Measurements from ENCODE around the gene BCR. TPM values are rescaled to one million over a fixed set of nuclear protein-coding genes. Genes with fewer than 3 reads are reported as not detected.

Gene BCR
- total RNA-seq, 2 donors from 2014 or later, result 102 to 172 TPM

DNA sequence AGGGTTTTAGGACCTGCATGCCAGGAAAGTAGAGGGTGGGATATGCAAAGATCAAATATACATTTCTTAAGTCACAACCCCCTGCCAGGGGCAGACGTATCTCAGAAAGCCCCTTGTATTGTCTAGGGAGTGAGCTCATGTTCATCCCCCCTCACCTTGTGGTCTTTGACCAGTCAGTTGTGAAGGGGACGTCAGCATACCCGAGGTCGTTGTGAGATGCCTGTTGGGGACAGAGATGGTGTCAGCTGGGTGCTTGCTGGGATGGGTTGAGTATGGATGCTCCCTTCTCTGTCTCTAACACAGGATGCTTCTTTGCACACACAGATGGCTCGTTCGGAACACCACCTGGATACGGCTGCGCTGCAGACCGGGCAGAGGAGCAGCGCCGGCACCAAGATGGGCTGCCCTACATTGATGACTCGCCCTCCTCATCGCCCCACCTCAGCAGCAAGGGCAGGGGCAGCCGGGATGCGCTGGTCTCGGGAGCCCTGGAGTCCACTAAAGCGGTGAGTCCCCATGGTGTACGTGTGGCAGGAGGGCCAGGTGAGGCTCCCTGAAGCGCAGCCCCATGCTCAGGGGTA is 73.3 kb downstream of the BCR start:
- no peak overlapping the region for H3K9ac ChIP-seq (ENCODE audit: extremely low read depth, low read length, poor library complexity, severe bottlenecking)
- Mint-ChIP-seq H3K27ac (no peak overlapping the region), H3K9me3 (no peaks in the 10 kb centered on the region), H3K27me3 (ENCODE audit: insufficient read depth) (no peaks in the 10 kb centered on the region), H3K4me1 (peaks cover 40% of the 10 kb centered on the region), H3K4me3 (no peak overlapping the region), H3K36me3 (ENCODE audit: low read depth) (peaks cover 33% of the 10 kb centered on the region)
- 94% methylated on average over 13 to 19 of the region's 19 CpGs for WGBS, 2 experiments (ENCODE audit: insufficient coverage in 1 of 2, insufficient read length in 1 of 2)
- TF ChIP-seq, protein P1, sequence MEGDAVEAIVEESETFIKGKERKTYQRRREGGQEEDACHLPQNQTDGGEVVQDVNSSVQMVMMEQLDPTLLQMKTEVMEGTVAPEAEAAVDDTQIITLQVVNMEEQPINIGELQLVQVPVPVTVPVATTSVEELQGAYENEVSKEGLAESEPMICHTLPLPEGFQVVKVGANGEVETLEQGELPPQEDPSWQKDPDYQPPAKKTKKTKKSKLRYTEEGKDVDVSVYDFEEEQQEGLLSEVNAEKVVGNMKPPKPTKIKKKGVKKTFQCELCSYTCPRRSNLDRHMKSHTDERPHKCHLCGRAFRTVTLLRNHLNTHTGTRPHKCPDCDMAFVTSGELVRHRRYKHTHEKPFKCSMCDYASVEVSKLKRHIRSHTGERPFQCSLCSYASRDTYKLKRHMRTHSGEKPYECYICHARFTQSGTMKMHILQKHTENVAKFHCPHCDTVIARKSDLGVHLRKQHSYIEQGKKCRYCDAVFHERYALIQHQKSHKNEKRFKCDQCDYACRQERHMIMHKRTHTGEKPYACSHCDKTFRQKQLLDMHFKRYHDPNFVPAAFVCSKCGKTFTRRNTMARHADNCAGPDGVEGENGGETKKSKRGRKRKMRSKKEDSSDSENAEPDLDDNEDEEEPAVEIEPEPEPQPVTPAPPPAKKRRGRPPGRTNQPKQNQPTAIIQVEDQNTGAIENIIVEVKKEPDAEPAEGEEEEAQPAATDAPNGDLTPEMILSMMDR (conservative IDR thresholded peaks at IDR 0.05), result no peak
- no peak overlapping the region for H3K4me3 ChIP-seq (ENCODE audit: low read length)
- no peaks in the 10 kb centered on the region for H3K9me3 ChIP-seq (ENCODE audit: control insufficient read depth, low read length)
- DNase-seq, result no peak
- H3K36me3 ChIP-seq (ENCODE audit: control insufficient read depth, insufficient read depth, low read length), result peaks cover 47% of the 10 kb centered on the region
- no peaks in the 10 kb centered on the region for H3K27me3 ChIP-seq (ENCODE audit: control insufficient read depth, insufficient read depth, low read length, poor library complexity, severe bottlenecking)
- H3K27ac ChIP-seq (ENCODE audit: low read depth, low read length), result no peak overlapping the region
- H3K4me1 ChIP-seq (ENCODE audit: control insufficient read depth, insufficient read depth, low read length), result peaks cover 26% of the 10 kb centered on the region

DNA sequence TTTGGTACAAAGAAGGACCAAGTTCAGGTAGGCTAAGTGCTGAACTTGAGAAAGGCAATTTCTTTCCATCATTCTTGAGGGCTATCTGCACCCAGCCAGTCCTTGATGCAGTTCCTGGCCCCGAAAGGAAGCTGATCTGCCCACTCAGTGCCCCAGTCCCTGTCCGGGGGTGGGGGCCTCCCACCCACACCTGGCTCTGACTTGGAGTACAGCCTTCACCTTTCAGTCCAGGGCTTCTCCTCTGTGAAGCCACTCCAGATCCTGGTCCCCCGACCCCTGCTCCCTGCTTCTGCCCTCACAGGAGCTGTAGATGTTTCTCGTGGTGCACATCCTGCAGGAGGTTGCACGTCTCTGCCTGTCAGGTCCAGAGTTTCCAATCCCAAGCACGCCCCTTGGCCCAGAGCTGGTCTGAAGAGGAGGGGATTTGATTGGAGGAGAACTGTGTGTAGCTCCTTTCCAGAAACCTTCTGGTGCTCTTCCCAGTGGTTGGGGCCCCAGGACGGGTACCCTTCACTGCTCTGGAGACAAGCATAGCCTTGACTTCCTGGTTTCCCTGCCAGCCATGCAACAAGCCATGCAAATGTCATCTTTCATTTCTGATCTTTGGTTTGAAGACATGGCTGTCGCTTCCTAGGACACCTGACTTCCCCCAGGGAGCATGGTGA is 75.3 kb downstream of the BCR start:
- H3K27me3 ChIP-seq (ENCODE audit: control insufficient read depth, insufficient read depth, low read length, poor library complexity, severe bottlenecking), result no peaks in the 10 kb centered on the region
- no peak overlapping the region for H3K4me3 ChIP-seq (ENCODE audit: low read length)
- Mint-ChIP-seq H3K4me3 (no peak overlapping the region), H3K27ac (no peak overlapping the region), H3K4me1 (peaks cover 34% of the 10 kb centered on the region), H3K27me3 (ENCODE audit: insufficient read depth) (no peaks in the 10 kb centered on the region), H3K9me3 (no peaks in the 10 kb centered on the region), H3K36me3 (ENCODE audit: low read depth) (peaks cover 42% of the 10 kb centered on the region)
- DNase-seq, result no peak
- TF ChIP-seq, protein P1 (conservative IDR thresholded peaks at IDR 0.05), result no peak
- H3K9ac ChIP-seq (ENCODE audit: extremely low read depth, low read length, poor library complexity, severe bottlenecking), result no peak overlapping the region
- H3K9me3 ChIP-seq (ENCODE audit: control insufficient read depth, low read length), result no peaks in the 10 kb centered on the region
- H3K27ac ChIP-seq (ENCODE audit: low read depth, low read length), result no peak overlapping the region
- 86 to 94% methylated on average over 5 to 8 of the region's 8 CpGs for WGBS, 2 experiments (ENCODE audit: insufficient coverage in 1 of 2, insufficient read length in 1 of 2)
- H3K4me1 ChIP-seq (ENCODE audit: control insufficient read depth, insufficient read depth, low read length), result peaks cover 11% of the 10 kb centered on the region
- H3K36me3 ChIP-seq (ENCODE audit: control insufficient read depth, insufficient read depth, low read length), result peaks cover 62% of the 10 kb centered on the region

DNA sequence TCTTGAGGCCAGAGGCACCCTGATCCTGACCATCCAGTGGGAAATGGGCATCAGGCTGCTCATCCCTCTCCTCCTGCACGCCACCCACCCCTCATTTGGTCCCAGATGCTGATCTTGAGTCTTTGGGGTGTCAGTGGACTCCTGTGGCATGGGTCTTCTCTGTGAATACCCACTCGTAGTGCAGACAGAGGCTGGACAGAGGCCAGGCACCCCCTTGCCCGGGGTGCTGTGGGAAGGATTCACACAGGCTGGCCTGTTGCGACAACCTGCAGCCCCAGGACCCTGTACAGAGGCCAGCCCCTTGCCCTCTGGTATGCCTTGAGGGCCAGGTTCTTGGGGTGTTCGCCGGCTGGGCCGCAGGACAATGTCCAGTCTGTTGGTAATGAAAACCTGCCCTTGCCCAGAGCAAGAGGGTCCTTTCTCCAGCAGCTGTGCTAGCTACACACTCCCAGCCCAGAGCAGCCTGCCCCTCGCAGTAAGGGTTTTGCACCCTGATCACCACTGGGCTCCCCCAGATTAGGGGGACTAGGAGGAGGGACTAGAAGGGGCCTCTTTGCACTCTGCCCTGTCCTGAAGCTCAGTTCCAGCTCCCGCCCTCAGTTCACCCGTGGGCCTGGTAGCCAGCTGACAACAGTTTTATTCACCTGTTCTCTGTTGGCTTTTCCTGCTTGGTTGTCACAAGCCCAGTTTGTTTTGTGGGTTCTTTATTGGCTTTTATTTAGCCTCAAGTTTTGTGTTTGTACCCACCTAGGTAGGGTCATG is 76.0 kb downstream of the BCR start:
- Mint-ChIP-seq H3K4me1 (peaks cover 31% of the 10 kb centered on the region), H3K27ac (no peak overlapping the region)

More for the DNA sequence above, 76.0 kb downstream of the BCR start:
- no peaks in the 10 kb centered on the region for H3K9me3 ChIP-seq (ENCODE audit: control insufficient read depth, low read length)
- peaks cover 3% of the 10 kb centered on the region for H3K4me1 ChIP-seq (ENCODE audit: control insufficient read depth, insufficient read depth, low read length)
- H3K9ac ChIP-seq (ENCODE audit: extremely low read depth, low read length, poor library complexity, severe bottlenecking), result no peak overlapping the region
- H3K4me3 Mint-ChIP-seq, result no peak overlapping the region
- peaks cover 69% of the 10 kb centered on the region for H3K36me3 ChIP-seq (ENCODE audit: control insufficient read depth, insufficient read depth, low read length)
- H3K4me3 ChIP-seq (ENCODE audit: low read length), result no peak overlapping the region
- H3K27me3 Mint-ChIP-seq (ENCODE audit: insufficient read depth), result no peaks in the 10 kb centered on the region
- TF ChIP-seq, protein P1 (conservative IDR thresholded peaks at IDR 0.05), result no peak
- 87 to 94% methylated on average over 6 to 10 of the region's 10 CpGs for WGBS, 2 experiments (ENCODE audit: insufficient coverage in 1 of 2, insufficient read length in 1 of 2)
- H3K27ac ChIP-seq (ENCODE audit: low read depth, low read length), result no peak overlapping the region
- DNase-seq, result no peak
- no peaks in the 10 kb centered on the region for H3K27me3 ChIP-seq (ENCODE audit: control insufficient read depth, insufficient read depth, low read length, poor library complexity, severe bottlenecking)
- H3K9me3 Mint-ChIP-seq, result no peaks in the 10 kb centered on the region
- peaks cover 47% of the 10 kb centered on the region for H3K36me3 Mint-ChIP-seq (ENCODE audit: low read depth)
